H1 (cell line): ENCODE results near the gene FZD8.

Experiments
- BACH1 ChIP-seq: IDR thresholded peaks from 2 replicates; pipeline ENCODE4 v1.6.1; 2012; ENCODE audit warnings: low read length, improper control_type of control experiment
- POLR2A ChIP-seq, 2 experiments: IDR thresholded peaks; 1 replicate in 1 of 2; 2 replicates in 1 of 2; pipeline ENCODE4 v1.6.1; 2011; ENCODE audit warnings: low read depth in 2 of 2, low read length in 2 of 2, mild to moderate bottlenecking in 2 of 2; ENCODE audit errors: control extremely low read depth in 1 of 2
- TF ChIP-seq, protein P1 (sequence below): fragments of 300-600 bp; sonication (generic); IDR thresholded peaks from 2 replicates; pipeline ENCODE4 v1.7.1; 2012; ENCODE audit warnings: low read length, moderate library complexity, mild to moderate bottlenecking, inconsistent platforms; ENCODE audit not compliant: insufficient replicate concordance
- TF ChIP-seq, protein P2 (sequence below), 3 experiments: IDR thresholded peaks; 1 replicate in 2 of 3; 2 replicates in 1 of 3; pipeline versions ENCODE4 v1.5.1 to v1.6.1; 2011; ENCODE audit warnings: low read length in 3 of 3, mild to moderate bottlenecking in 3 of 3, inconsistent platforms in 2 of 3, low read depth in 1 of 3, moderate library complexity in 1 of 3; ENCODE audit not compliant: insufficient read depth in 1 of 3; ENCODE audit errors: control extremely low read depth in 1 of 3

DNA sequence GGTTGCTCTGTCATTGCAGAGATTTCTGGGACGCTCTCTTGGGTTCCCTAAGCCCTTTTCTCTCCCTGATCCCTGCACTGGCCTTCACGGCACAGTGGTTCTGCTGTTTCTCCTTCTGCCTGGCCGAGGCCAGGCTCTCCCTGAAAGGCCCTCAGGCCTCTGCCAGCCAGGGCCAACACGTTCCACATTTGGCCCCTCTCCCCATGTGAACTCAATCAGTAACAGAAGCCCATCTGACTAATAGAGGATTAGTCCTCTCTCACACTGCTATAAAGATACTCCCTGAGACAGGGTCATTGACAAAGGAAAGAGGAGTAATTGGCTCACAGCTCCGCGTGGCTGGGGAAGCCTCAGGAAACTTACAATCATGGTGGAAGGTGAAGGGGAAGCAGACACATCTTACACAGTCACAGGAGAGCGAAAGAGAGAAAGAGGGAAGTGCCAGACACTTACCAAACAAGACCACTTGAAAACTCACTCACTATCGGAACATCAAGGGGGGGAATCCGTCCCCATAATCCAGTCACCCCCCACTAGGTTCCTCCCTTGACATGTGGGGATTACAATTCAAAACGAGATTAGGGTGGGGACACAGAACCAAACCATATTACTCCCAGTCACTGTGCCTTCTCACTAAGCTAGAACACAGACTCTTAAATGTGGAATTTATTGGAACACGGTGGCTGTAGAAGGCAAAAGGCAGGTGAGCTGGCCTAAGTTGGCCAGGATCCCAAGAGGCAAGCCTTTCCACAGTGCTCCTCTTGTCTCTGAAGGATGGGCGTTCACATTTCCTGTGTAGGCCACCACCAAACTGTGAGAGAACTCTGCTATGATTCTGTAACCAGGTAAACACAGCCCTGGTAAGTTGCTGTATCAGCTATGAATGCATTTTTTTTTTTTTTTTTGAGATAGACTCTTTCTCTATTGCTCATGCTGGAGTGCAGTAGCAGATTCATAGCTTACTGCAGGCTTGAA is 8.8 kb downstream of the FZD8 start:
- TF ChIP-seq POLR2A (IDR thresholded peaks at IDR 0.05; ENCODE audit: control extremely low read depth in 1 of 2, low read depth in 2 of 2, low read length in 2 of 2) (no peak), BACH1 (no peak)
- TF ChIP-seq, protein P1, sequence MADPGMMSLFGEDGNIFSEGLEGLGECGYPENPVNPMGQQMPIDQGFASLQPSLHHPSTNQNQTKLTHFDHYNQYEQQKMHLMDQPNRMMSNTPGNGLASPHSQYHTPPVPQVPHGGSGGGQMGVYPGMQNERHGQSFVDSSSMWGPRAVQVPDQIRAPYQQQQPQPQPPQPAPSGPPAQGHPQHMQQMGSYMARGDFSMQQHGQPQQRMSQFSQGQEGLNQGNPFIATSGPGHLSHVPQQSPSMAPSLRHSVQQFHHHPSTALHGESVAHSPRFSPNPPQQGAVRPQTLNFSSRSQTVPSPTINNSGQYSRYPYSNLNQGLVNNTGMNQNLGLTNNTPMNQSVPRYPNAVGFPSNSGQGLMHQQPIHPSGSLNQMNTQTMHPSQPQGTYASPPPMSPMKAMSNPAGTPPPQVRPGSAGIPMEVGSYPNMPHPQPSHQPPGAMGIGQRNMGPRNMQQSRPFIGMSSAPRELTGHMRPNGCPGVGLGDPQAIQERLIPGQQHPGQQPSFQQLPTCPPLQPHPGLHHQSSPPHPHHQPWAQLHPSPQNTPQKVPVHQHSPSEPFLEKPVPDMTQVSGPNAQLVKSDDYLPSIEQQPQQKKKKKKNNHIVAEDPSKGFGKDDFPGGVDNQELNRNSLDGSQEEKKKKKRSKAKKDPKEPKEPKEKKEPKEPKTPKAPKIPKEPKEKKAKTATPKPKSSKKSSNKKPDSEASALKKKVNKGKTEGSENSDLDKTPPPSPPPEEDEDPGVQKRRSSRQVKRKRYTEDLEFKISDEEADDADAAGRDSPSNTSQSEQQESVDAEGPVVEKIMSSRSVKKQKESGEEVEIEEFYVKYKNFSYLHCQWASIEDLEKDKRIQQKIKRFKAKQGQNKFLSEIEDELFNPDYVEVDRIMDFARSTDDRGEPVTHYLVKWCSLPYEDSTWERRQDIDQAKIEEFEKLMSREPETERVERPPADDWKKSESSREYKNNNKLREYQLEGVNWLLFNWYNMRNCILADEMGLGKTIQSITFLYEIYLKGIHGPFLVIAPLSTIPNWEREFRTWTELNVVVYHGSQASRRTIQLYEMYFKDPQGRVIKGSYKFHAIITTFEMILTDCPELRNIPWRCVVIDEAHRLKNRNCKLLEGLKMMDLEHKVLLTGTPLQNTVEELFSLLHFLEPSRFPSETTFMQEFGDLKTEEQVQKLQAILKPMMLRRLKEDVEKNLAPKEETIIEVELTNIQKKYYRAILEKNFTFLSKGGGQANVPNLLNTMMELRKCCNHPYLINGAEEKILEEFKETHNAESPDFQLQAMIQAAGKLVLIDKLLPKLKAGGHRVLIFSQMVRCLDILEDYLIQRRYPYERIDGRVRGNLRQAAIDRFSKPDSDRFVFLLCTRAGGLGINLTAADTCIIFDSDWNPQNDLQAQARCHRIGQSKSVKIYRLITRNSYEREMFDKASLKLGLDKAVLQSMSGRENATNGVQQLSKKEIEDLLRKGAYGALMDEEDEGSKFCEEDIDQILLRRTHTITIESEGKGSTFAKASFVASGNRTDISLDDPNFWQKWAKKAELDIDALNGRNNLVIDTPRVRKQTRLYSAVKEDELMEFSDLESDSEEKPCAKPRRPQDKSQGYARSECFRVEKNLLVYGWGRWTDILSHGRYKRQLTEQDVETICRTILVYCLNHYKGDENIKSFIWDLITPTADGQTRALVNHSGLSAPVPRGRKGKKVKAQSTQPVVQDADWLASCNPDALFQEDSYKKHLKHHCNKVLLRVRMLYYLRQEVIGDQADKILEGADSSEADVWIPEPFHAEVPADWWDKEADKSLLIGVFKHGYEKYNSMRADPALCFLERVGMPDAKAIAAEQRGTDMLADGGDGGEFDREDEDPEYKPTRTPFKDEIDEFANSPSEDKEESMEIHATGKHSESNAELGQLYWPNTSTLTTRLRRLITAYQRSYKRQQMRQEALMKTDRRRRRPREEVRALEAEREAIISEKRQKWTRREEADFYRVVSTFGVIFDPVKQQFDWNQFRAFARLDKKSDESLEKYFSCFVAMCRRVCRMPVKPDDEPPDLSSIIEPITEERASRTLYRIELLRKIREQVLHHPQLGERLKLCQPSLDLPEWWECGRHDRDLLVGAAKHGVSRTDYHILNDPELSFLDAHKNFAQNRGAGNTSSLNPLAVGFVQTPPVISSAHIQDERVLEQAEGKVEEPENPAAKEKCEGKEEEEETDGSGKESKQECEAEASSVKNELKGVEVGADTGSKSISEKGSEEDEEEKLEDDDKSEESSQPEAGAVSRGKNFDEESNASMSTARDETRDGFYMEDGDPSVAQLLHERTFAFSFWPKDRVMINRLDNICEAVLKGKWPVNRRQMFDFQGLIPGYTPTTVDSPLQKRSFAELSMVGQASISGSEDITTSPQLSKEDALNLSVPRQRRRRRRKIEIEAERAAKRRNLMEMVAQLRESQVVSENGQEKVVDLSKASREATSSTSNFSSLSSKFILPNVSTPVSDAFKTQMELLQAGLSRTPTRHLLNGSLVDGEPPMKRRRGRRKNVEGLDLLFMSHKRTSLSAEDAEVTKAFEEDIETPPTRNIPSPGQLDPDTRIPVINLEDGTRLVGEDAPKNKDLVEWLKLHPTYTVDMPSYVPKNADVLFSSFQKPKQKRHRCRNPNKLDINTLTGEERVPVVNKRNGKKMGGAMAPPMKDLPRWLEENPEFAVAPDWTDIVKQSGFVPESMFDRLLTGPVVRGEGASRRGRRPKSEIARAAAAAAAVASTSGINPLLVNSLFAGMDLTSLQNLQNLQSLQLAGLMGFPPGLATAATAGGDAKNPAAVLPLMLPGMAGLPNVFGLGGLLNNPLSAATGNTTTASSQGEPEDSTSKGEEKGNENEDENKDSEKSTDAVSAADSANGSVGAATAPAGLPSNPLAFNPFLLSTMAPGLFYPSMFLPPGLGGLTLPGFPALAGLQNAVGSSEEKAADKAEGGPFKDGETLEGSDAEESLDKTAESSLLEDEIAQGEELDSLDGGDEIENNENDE: no peak
- TF ChIP-seq, protein P2, sequence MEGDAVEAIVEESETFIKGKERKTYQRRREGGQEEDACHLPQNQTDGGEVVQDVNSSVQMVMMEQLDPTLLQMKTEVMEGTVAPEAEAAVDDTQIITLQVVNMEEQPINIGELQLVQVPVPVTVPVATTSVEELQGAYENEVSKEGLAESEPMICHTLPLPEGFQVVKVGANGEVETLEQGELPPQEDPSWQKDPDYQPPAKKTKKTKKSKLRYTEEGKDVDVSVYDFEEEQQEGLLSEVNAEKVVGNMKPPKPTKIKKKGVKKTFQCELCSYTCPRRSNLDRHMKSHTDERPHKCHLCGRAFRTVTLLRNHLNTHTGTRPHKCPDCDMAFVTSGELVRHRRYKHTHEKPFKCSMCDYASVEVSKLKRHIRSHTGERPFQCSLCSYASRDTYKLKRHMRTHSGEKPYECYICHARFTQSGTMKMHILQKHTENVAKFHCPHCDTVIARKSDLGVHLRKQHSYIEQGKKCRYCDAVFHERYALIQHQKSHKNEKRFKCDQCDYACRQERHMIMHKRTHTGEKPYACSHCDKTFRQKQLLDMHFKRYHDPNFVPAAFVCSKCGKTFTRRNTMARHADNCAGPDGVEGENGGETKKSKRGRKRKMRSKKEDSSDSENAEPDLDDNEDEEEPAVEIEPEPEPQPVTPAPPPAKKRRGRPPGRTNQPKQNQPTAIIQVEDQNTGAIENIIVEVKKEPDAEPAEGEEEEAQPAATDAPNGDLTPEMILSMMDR (IDR thresholded peaks at IDR 0.05; ENCODE audit: control extremely low read depth in 1 of 3, insufficient read depth in 1 of 3, low read depth in 1 of 3, low read length in 3 of 3): no peak
